Astrocyte of the spinal cord (primary cell): ENCODE data around the gene TNS2.
A peak's percentile ranks its signal among the peaks of the same experiment; 100 is the strongest.

Experiments used
- DNase-seq: peaks from one replicate; pipeline ENCODE4 v3.0.0; 2011; ENCODE audit warnings: low read depth, low spot score
- H3K4me3 ChIP-seq: 2 replicates; pipeline ENCODE4 v1.5.1; 2011; ENCODE audit warnings: low read depth, mild to moderate bottlenecking, low read length, moderate library complexity
- CTCF ChIP-seq: IDR thresholded peaks from 2 replicates; pipeline ENCODE4 v1.5.1; 2012; ENCODE audit warnings: low read depth, mild to moderate bottlenecking, low read length, inconsistent platforms
- in situ Hi-C: cut with HindIII; loops from 2 replicates; pipeline ENCODE4 v1.10.0; 2017; ENCODE audit warnings: low sequenced_read_pairs

The TNS2 gene

GRCh38 chr12:53048780-53049401, 974 bp upstream of the TNS2 start:
- peak; percentile 74 for DNase-seq
- H3K4me3 ChIP-seq: peak overlapping the region; percentile 51
- in situ Hi-C loops: no loop called here

GRCh38 chr12:53050426-53051057, 677 bp downstream of the TNS2 start:
- in situ Hi-C loops: no loop called here
- no peak for TF ChIP-seq CTCF
- H3K4me3 ChIP-seq: peak overlapping the region; percentile 51
- peak; percentile 0 for DNase-seq

More at GRCh38 chr12:53048780-53049401, 974 bp upstream of the TNS2 start:
- TF ChIP-seq CTCF: no peak

- no peak for TF ChIP-seq CTCF
- DNase-seq: no peak
- in situ Hi-C loops: no loop called here
- H3K4me3 ChIP-seq: peak overlapping the region; percentile 51
Measured at GRCh38 chr12:53051058-53051880, 1.4 kb downstream of the TNS2 start.

- H3K4me3 ChIP-seq: peak overlapping the region; percentile 51
- DNase-seq: no peak
- TF ChIP-seq CTCF: no peak
- in situ Hi-C loops: no loop called here
Measured at GRCh38 chr12:53051881-53052412, 2.1 kb downstream of the TNS2 start.

- no peak for TF ChIP-seq CTCF
- in situ Hi-C loops: no loop called here
- no peak overlapping the region for H3K4me3 ChIP-seq
- DNase-seq: peak; percentile 85
Measured at GRCh38 chr12:53052419-53053217, 2.8 kb downstream of the TNS2 start.
